Chondrocyte (in vitro differentiated cells): ENCODE data around the gene CDCA7. TPM values are rescaled to one million over a fixed set of nuclear protein-coding genes. Genes with fewer than 3 reads are reported as not detected.
A peak's percentile ranks its signal among the peaks of the same experiment; 100 is the strongest.
"Not testable (repeated sequence)": the region's sequence is repeated elsewhere in the genome, so short reads cannot be mapped to it uniquely, and the experiment has no call there.

Experiments used
- DNase-seq: peaks from one replicate; pipeline ENCODE4 v3.0.0; 2021; ENCODE audit warnings: mixed read lengths, low spot score
- H3K27ac Mint-ChIP-seq: one replicate; pipeline ENCODE4 v1.8.0; 2021; ENCODE audit warnings: mild to moderate bottlenecking, moderate library complexity, mixed read lengths; ENCODE audit not compliant: unreplicated experiment
- H3K27me3 Mint-ChIP-seq: 2 replicates; pipeline ENCODE4 v1.8.0; 2021; ENCODE audit warnings: low read depth, mixed read lengths
- H3K36me3 Mint-ChIP-seq: 2 replicates; pipeline ENCODE4 v1.8.0; 2021; ENCODE audit warnings: low read depth, mixed read lengths
- H3K4me1 Mint-ChIP-seq: 2 replicates; pipeline ENCODE4 v1.8.0; 2021; ENCODE audit warnings: low read depth, mild to moderate bottlenecking, mixed read lengths
- H3K4me3 Mint-ChIP-seq: one replicate; pipeline ENCODE4 v1.8.0; 2021; ENCODE audit warnings: mild to moderate bottlenecking, moderate library complexity, mixed read lengths; ENCODE audit not compliant: unreplicated experiment
- H3K9me3 Mint-ChIP-seq: 2 replicates; pipeline ENCODE4 v1.8.0; 2021; ENCODE audit warnings: low read depth, mixed read lengths
- CTCF ChIP-seq: fragments of 200-600 bp; sonication (generic); IDR thresholded peaks from 2 replicates; pipeline ENCODE4 v1.5.0; 2021; ENCODE audit warnings: antibody characterized with exemption, mild to moderate bottlenecking, moderate library complexity
- total RNA-seq: library from RNA; stranded (reverse); gene quantifications from 3 replicates; pipeline ENCODE4 v1.2.1, GENCODE V29; 2021

The CDCA7 gene
- total RNA-seq, 1 donor from 2014 or later, result 5.4 TPM

DNA sequence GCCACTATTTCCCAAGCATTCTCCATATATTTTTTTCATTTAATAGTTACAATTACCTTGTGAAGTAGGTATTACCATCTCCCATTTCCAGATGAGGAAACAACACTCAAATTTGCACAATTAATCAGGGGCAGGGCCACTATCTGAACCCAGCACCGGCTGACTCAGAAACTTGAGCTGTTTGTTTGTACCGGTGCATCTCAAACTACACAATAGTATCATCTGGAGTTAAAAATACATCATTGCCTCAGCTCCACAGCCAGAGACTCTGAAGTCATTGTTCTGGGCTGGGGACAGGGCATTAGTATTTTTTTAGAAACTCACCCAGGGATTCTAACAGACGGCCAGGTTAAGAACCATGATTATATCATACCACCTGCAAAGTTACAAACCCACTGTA, 55.9 kb downstream of the CDCA7 start:
- Mint-ChIP-seq H3K27me3 (no peaks in the 10 kb centered on the region), H3K27ac (no peak overlapping the region), H3K9me3 (no peaks in the 10 kb centered on the region), H3K4me1 (peaks cover 10% of the 10 kb centered on the region), H3K36me3 (no peaks in the 10 kb centered on the region), H3K4me3 (no peak overlapping the region)
- no peak for TF ChIP-seq CTCF
- no peak for DNase-seq

DNA sequence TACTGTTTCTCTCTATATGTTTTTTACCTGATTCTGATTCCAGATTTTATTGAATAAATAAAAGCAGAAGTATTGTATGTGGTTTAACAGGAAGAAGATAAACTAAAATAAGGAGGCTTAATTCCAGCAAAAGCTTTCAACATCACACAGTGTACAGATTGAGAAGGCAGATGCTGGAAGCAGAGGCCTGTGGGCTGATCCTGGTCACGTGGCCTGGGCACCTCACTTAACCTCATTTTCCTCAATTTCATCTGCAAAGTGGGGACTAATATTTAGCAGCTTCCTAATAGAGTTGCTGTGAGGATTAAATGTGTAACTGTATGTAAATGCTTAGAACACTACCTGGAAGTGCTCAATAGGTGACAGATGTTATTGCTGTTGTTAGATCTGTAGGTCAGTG, 58.0 kb downstream of the CDCA7 start:
- Mint-ChIP-seq H3K4me3 (no peak overlapping the region), H3K36me3 (no peaks in the 10 kb centered on the region), H3K9me3 (no peaks in the 10 kb centered on the region), H3K4me1 (peaks cover 20% of the 10 kb centered on the region), H3K27me3 (no peaks in the 10 kb centered on the region), H3K27ac (no peak overlapping the region)
- no peak for DNase-seq
- no peak for TF ChIP-seq CTCF

DNA sequence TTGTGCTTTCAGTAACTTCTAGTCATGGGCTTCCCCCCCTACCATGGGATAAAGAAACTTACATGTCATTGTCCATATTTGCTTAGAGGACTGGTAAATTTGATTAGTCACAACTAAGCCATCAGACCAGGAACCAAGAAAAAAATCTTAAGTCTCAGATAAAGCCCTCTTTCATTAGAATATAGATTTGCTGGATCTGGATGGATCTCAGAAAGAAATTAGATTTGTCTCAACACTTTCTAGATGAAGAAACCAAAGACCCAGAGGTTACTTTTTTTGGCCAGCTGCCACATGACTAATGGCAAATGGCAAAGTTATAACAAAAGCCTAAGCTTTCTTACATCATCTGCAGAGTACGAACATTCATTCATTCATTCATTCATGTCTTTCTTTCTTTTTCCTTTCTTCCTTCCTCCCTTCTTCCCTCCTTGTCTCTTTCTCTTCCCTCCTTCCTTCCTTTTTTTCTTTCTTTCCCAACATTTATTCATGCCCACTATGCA, 60.2 kb downstream of the CDCA7 start:
- Mint-ChIP-seq H3K4me3 (no peak overlapping the region), H3K9me3 (no peaks in the 10 kb centered on the region), H3K27me3 (no peaks in the 10 kb centered on the region), H3K4me1 (peaks cover 22% of the 10 kb centered on the region), H3K36me3 (no peaks in the 10 kb centered on the region), H3K27ac (peak overlapping the region; percentile 83)
- no peak for DNase-seq
- no peak for TF ChIP-seq CTCF

DNA sequence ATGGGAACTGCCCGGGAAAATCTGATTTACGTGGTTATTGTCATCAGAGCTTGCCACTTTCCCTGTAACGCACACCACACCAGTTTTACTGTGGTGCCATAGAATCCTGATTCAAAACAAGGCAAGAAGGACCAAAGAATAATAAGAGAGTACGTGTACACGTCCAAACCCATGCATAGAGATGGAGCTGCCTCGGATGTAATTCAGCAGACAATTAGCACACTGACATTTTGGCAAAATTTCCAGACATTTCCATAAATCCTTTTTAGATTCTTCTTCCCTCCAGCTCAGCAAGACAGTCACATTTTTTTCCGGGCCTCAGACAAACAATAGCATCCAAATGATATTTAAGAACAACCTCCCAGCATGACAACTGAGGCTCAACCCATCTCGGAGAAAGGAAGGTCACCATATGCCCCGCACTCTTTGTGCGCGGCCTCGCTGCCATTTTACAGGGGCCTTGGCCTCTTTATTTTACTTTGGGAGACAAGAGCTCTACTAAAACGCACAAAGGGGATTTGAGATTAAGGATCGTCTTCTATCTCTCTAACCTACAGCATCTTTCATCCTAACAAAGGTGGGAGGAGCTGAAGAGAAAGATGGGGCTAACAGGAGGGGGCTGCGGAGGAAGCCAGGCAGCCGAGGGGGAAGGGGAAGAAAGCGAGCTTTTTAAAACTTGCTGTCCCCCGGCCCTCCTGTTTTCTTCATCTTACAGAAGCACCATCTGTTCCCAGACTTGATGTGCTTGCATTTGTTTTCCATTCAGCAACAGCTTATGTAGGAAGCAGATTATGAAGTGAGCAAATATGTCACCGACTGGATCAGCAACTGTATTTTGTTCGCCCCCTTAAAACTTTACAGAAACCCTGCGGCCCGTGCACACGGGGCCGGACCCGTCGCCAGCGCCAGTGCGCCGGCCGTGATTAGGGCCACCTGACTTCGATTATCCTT, 61.0 kb downstream of the CDCA7 start:
- no peak for DNase-seq
- no peaks in the 10 kb centered on the region for H3K27me3 Mint-ChIP-seq
- no peak for TF ChIP-seq CTCF
- peak overlapping the region; percentile 83 for H3K27ac Mint-ChIP-seq
- H3K4me3 Mint-ChIP-seq, result no peak overlapping the region
- H3K36me3 Mint-ChIP-seq, result no peaks in the 10 kb centered on the region
- H3K9me3 Mint-ChIP-seq, result no peaks in the 10 kb centered on the region
- H3K4me1 Mint-ChIP-seq, result peaks cover 22% of the 10 kb centered on the region

DNA sequence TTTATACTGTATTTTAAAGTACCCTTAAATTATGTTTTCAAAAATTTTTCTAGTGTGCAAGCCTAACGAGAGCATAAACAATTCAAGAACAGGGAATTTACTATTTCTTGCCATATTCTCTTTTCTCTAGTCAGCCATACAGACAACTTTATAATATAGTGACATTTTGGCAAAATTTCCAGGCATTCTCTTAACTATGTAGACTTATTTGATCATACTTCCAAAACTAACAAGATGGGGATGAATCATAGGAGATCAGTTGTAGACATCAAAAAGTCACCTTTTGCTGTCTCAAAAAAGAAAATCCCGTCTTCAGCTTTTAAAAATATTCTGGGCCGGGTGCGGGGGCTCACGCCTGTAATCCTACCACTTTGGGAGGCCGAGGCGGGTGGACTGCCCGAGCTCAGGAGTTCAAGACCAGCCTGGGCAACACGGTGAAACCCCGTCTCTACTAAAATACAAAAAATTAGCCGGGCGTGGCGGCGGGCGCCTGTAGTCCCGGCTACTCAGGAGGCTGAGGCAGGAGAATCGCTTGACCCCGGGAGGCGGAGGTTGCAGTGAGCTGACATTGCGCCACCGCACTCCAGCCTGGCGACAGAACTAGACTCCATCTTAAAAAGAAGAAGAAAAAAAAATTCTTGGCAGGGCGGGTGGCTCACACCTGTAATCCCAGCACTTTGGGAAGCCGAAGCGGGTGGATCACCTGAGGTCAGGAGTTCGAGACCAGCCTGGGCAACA, 61.9 kb downstream of the CDCA7 start:
- not testable (repeated sequence) for H3K27ac Mint-ChIP-seq, H3K36me3 Mint-ChIP-seq, H3K27me3 Mint-ChIP-seq, H3K4me3 Mint-ChIP-seq, DNase-seq, H3K9me3 Mint-ChIP-seq
- H3K4me1 Mint-ChIP-seq, result peaks cover 22% of the 10 kb centered on the region
